B cell (primary cell): ENCODE data around the gene AGBL4.

Experiments
- EZH2 ChIP-seq: IDR thresholded peaks from 2 replicates; pipeline ENCODE4 v1.6.1; 2012; ENCODE audit warnings: borderline replicate concordance, low read depth, mild to moderate bottlenecking, moderate library complexity, low read length; ENCODE audit not compliant: insufficient read depth, poor library complexity, severe bottlenecking
- TF ChIP-seq, protein P1 (sequence below): fragments of 200-600 bp; IDR thresholded peaks from one replicate; pipeline ENCODE4 v1.8.0; 2022; ENCODE audit warnings: antibody characterized with exemption, mild to moderate bottlenecking

- TF ChIP-seq, protein P1, sequence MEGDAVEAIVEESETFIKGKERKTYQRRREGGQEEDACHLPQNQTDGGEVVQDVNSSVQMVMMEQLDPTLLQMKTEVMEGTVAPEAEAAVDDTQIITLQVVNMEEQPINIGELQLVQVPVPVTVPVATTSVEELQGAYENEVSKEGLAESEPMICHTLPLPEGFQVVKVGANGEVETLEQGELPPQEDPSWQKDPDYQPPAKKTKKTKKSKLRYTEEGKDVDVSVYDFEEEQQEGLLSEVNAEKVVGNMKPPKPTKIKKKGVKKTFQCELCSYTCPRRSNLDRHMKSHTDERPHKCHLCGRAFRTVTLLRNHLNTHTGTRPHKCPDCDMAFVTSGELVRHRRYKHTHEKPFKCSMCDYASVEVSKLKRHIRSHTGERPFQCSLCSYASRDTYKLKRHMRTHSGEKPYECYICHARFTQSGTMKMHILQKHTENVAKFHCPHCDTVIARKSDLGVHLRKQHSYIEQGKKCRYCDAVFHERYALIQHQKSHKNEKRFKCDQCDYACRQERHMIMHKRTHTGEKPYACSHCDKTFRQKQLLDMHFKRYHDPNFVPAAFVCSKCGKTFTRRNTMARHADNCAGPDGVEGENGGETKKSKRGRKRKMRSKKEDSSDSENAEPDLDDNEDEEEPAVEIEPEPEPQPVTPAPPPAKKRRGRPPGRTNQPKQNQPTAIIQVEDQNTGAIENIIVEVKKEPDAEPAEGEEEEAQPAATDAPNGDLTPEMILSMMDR, result no peak
- no peak for TF ChIP-seq EZH2
Measured at GRCh38 chr1:48944811-48945210, 1078.9 kb downstream of the AGBL4 start.
